BE2C (cell line): ENCODE results near the gene PITHD1.
"Not testable (repeated sequence)": the region's sequence is repeated elsewhere in the genome, so short reads cannot be mapped to it uniquely, and the experiment has no call there.

Source experiments
- DNase-seq: peaks from one replicate; pipeline ENCODE4 v3.0.0-alpha.2; 2020
- H3K27me3 ChIP-seq: fragments of 250-450 bp; sonication (Bioruptor Pico); 2 replicates; pipeline ENCODE4 v1.5.1; 2020; ENCODE audit warnings: mild to moderate bottlenecking
- H3K36me3 ChIP-seq: fragments of 250-450 bp; sonication (Bioruptor Pico); 2 replicates; pipeline ENCODE4 v1.5.1; 2020; ENCODE audit warnings: mild to moderate bottlenecking
- H3K4me1 ChIP-seq: fragments of 250-450 bp; sonication (Bioruptor Pico); 2 replicates; pipeline ENCODE4 v1.5.1; 2020
- H3K4me3 ChIP-seq: 2 replicates; pipeline ENCODE4 v1.5.1; 2011; ENCODE audit warnings: low read depth, low read length
- H3K9me3 ChIP-seq: fragments of 250-450 bp; sonication (Bioruptor Pico); 2 replicates; pipeline ENCODE4 v1.5.1; 2020
- CTCF ChIP-seq: IDR thresholded peaks from 2 replicates; pipeline ENCODE4 v1.5.1; 2012; ENCODE audit warnings: mild to moderate bottlenecking, low read depth, low read length

Gene PITHD1

DNA sequence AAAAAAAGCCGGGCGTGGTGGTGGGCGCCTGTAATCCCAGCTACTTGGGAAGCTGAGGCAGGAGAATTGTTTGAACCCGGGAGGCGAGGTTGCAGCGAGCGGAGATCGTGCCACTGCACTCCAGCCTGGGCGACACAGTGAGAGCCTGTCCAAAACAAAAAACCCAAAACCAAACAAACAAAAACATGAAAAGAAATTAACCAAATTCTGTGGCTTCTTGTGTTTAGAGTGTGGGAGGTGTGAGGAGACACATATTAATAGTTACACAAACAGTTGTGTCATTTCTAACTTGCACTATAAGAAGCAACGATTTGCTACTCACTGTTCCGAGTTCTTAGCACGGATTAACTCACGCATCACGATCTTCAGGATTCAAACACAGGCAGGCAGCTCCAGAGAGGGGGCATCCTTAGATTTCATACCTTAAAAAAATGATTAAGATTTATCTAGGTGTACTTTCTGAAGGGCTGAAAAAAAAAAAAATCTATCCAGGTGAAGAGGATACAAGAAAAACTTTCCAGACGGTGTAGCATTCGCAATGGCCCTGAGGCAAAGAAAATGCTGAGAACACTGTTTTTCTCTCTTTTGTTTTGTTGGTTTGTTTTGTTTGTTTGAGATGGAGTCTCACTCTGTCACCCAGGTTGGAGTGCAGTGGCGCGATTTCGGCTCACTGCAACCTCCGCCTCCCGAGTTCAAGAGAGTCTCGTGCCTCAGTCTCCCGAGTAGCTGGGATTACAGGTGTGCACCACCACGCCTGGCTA is 47.7 kb downstream of the PITHD1 start:
- no peak for DNase-seq
- H3K36me3 ChIP-seq = no peaks in the 10 kb centered on the region
- TF ChIP-seq CTCF = no peak
- no peaks in the 10 kb centered on the region for H3K27me3 ChIP-seq
- H3K4me1 ChIP-seq = no peaks in the 10 kb centered on the region
- H3K9me3 ChIP-seq = no peaks in the 10 kb centered on the region
- peak overlapping the region; percentile 91; the same call in 1 of the 2 replicates for H3K4me3 ChIP-seq

DNA sequence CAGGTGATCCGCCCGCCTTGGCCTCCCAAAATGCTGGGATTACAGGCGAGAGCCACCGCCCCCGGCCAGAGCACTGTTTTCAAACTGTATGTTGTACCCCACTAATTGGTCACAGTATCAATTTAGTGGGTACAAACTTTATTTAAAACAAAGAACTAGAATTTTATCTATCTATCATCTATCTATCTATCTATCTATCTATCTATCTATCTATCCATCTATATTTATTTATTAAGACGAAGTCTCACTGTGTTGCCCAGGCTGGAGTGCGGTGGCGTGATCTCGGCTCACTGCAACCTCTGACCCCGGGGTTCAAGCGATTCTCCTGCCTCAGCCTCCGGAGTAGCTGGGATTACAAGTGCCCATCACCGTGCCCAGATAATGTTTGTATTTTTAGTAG is 48.4 kb downstream of the PITHD1 start:
- DNase-seq, H3K36me3 ChIP-seq, H3K9me3 ChIP-seq, H3K27me3 ChIP-seq, H3K4me3 ChIP-seq, H3K4me1 ChIP-seq: not testable (repeated sequence)

- no peak for DNase-seq
- Histone ChIP-seq H3K9me3 (no peaks in the 10 kb centered on the region), H3K4me3 (no peak overlapping the region), H3K36me3 (no peaks in the 10 kb centered on the region), H3K4me1 (no peaks in the 10 kb centered on the region), H3K27me3 (no peaks in the 10 kb centered on the region)
- TF ChIP-seq CTCF = no peak
Observed at GRCh38 chr1:23827717-23828116, 49.5 kb downstream of the PITHD1 start.

GRCh38 chr1:23834156-23834555 is 55.9 kb downstream of the PITHD1 start:
- not testable (repeated sequence) for H3K36me3 ChIP-seq, H3K27me3 ChIP-seq, H3K4me1 ChIP-seq, DNase-seq, H3K9me3 ChIP-seq, H3K4me3 ChIP-seq

DNA sequence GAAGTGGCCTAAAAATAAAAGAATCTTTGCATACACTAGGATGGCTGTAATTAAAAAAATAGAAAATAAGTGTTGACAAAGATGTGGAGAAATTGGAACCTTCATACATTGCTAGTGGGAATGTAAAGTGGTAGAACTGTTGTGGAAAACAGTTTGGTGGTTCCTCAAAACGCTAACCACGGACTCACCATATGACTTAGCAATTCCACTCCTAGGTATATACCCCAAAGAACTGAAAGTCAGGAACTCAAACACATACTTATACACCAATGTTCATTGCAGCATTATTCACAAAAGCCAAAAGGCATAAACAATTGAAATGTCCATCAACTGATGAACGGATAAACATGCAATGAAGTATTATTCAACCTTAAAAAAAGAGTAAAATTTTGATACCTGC is 57.8 kb downstream of the PITHD1 start:
- H3K4me3 ChIP-seq = no peak overlapping the region
- no peaks in the 10 kb centered on the region for H3K27me3 ChIP-seq
- H3K4me1 ChIP-seq = no peaks in the 10 kb centered on the region
- TF ChIP-seq CTCF = no peak
- DNase-seq = no peak
- no peaks in the 10 kb centered on the region for H3K9me3 ChIP-seq
- H3K36me3 ChIP-seq = no peaks in the 10 kb centered on the region
